ENCODE results near the gene TIMM29.

TIMM29 gene

DNA sequence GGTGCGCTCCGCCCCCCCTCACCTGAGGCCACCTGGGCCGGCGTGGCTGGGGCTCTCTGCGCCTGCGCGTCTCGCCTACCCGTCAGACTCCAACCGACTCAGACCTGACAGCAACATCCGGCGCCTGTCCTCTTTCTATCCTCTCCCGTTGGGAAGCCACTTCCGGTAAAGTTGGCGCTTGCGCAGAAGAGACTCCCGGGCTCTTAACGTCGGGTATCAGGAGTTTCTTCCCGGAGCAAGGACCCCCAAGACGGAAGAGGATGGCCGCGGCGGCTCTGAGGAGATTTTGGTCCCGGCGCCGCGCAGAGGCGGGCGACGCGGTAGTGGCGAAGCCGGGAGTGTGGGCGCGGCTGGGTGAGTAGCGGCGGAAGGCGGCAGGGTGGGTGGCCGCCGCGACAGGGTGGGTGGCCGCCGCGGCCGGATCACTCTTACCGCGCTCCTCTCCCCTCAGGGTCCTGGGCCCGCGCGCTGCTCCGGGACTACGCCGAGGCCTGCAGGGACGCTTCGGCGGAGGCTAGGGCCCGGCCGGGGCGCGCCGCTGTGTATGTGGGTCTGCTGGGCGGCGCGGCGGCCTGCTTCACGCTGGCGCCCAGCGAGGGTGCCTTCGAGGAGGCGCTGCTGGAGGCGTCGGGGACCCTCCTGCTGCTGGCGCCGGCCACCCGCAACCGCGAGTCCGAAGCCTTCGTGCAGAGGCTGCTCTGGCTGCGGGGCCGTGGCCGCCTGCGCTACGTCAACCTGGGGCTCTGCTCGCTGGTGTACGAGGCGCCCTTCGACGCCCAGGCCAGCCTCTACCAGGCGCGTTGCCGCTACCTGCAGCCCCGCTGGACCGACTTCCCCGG, at the start of gene TIMM29, which contains the start of gene YIPF2:
TIMM29 (plus strand) TSS at position 249 of the 839 bp plus-strand sequence; CDS start at position 261, 12 bp downstream.
YIPF2 (minus strand) TSS at position 77 of the 839 bp plus-strand sequence. CDS start 229 bp downstream, outside the sequence.
- peak; percentile 95 for DNase-seq (ENCODE audit: low spot score)

DNA sequence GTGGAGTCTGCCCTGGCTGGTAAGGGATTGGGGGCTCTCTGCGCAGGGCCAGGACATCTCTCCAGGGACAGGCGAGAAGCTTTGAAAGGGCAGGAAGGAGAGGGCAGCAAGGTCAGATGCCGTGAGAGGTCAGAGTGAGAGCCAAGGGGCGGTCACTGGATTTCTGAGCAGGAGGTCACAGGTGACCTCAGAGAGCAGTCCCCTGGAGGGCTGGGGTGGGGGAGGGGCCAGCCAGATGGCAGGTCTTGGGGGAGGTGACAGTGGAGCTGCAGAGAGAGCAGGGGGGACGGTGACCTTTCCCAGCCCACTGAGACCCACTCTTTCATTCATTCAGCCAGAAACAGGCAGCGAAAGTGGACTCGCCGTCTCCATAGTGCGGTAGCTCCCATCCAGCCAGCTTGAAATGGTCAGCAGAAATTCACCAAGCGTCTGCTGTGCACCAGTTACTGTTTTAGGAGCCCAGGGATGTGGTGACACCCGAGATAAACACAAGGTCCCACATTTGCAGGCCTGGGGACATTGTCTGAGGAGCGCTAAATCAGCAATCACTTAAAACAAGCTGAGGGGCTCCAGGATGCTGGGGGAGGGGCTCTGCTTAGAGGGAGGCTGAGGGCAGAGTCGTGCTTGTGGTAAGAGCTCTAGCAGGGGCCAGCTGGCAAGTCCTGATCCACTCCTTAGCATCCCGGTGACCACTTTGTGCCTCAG, 47.1 kb upstream of the TIMM29 start:
- no peak for DNase-seq (ENCODE audit: low spot score)

DNA sequence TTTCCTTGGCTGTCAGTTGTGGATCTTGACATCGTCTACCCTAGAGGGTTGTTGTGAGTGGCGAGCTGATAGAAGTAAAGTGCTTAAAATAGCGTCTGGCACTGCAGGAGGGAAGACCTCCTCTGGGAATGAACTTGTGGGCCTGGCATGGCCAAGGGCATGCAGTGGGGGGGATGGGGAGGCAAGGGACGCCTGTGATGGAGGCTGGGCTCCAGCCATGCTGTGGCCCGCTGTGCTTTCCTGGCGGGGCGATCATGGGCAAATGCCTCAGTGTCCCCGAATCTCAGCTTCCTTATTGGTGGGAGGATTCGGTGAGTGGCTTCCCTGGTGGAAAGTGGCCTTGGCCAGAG, 46.5 kb upstream of the TIMM29 start:
- DNase-seq (ENCODE audit: low spot score), result no peak

DNA sequence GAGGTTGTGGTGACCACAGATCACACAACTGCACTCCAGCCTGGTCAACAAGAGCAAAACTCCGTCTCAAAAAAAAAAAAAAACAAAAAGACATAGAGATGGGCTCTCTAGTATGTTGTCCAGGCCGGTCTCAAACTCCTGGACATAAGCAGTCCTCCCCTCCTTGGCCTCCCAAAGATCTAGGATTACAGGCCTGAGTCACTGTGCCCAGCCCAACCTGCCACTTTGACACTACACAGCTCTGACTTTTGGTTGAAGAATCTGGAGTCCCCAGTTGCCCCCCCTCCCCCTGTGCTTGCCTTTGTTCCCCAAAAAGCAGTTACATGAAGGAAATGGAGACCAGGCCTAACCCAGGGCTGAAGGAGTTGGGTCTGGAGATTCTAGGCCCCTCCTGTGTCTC, 44.3 kb upstream of the TIMM29 start:
- DNase-seq (ENCODE audit: low spot score), result no peak

DNA sequence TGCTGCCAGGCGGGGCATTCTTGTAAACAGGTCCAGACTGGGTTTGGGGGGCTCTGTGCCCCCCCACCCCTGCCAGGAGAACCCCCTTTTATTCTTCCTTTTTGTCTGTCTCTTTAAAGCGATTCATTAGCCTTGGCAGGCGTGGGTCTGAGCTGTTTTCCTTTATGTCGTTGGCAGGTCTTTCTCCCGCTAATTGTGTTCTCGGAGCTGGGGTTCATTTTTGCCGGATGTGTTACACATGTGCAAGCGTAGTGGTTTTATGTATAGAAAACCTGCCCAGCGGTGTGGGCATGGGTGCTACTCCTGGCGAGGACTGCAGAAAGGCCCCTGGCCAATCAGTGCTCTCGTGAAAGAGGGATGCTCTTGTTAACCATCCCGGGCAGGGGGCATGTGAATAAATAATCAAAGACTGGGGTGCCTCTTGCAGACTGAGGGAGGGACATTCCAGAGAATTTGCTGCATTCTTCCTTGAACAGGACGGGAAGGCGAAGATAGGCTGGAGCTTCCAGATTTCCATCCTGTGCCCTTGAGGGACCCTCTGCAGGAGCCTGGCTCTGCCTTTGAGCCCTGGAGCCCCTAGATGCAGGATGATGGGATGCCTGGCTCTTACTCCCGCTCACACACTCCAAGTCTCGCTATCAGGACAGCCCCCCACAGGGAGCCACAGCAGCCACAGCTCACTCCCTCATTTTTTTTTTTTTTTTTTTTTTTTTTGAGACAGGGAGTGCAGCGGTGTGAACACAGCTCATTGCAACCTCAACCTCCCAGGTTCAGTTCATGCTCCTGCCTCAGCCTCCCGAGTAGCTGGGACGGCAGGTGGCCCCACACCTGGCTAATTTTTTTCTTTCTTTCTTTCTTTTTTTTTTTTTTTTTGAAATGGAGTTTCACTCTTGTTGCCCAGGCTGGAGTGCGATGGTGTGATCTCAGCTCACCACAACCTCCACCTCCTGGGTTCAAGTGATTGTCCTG, 43.1 kb upstream of the TIMM29 start:
- DNase-seq (ENCODE audit: low spot score), result no peak

DNA sequence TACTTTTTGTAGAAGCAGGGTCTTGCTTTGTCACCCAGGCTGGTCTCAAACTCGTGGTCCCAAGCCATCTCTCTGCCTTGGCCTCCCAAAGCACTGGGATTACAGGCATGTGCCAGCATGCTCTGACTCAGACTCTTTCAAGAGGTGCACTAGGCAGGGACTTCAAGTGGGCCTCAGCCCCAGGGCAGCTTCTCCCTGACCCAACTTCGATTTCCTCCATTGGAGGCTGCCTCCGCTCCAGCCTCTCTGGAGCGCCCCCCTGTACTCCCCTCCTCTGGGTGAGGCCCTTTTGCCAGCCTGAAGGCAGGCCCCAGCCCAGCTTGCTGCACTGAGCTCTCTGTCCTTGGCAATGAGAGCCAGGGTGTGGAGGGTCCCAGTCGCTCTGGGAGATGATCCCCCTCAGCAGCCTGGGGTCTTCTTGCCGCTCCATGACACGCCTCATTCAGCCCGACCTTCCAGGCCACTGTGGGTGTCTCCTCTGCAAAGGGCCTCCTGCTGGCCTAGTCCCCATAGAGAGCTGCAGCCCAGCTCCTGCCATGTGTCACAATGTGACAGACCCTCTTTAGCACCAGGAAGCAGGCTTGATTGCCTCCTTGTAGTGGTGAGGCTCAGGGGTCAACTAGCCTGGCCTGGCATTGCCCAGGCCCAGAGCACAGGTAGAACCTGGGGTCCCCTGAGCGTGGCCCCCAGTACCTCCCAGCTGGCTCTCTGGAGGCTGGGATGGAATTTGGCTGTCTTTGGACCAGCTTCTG, 40.8 kb upstream of the TIMM29 start:
- no peak for DNase-seq (ENCODE audit: low spot score)

DNA sequence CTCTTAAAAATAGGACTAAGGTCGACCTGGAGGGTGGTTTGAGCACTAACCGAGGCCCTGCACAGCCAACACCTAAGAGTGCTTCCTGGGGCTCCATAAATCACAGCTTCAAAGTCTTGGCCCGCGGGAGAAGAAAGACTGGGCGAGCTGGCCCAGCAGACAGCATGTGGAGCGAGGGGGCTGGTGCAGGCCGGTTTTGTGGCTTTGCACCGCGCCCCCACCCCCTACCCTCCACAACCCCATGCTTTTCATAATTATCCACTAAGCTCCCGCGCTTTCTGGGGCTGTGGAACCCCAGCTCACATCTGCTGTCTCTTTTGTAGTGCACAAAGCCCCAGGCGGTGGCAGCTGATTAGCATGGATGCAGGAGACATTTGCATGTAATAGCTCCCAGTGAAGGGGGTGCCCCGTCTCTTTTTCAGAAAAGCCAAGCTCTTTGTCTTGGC, 40.2 kb upstream of the TIMM29 start:
- no peak for DNase-seq (ENCODE audit: low spot score)

DNA sequence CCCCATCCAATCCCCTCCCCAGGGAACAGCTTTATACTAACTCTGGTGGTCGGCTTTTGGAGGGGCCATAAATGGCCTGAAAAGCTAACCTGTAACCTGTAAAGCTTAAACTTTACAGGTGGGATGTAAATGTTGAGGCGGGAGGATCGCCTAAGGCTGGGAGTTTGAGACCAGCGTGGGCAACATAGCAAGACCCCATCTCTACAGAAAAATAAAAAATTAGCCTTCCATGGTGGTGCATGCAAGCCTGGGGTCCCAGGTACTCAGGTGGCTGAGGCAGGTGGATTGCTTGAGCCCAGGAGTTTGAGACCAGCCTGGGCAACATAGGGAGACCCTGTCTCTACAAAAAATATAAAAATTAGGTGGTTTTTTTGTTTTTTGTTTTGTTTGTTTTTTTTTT, 38.7 kb upstream of the TIMM29 start:
- no peak for DNase-seq (ENCODE audit: low spot score)

DNA sequence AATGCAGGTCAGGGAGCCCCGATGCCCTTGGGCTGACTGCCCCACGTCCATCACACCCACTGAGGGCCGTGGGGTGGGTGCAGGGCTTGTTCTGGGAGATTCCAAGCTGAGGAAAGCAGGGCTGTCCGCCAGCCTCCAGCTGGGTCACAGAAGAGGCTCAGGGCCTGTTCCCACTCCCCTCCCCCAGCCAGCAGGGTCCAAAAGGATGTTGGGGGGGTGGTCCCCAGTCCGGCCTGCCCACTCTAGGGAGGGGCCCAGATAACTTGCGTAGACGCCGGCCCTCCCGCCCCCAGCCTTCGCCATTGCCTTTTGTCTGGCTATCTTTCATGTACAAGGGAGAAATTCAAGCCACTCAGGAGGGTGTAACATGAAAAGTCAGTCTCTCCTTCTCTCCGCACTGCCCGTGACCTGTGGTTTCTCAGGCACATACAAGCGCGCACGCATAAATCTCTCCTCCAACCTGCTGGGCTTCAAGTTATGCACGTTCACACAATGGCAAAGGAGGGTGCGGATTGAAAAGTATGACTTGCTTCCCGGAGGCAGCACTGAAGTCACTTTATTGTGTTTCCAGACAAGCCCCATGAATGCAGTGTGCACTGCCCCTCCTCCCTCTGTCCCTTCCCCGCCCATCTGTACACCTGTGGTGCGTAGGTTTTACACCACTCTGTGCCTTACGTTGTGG, 37.1 kb upstream of the TIMM29 start:
- no peak for DNase-seq (ENCODE audit: low spot score)

DNA sequence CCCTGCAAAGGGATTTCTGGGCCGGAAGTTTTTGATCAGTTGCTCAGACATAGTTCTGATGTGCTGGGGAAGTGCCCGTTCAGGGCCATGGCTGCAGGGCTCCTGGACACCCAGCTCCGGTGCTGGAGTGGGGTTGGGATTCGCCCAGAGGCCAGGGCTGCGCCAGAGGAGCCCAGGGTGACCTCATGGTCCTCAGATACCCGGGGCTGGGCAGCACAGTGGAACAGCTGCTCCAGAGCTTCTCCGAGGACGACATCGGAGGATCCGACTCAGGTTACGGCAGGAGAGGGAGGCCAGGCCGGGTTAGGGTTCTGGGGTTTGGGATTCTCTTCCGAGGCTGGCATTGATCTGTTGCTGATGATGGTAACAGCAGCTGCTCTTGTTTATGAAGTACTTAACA, 36.4 kb upstream of the TIMM29 start:
- DNase-seq (ENCODE audit: low spot score), result no peak

DNA sequence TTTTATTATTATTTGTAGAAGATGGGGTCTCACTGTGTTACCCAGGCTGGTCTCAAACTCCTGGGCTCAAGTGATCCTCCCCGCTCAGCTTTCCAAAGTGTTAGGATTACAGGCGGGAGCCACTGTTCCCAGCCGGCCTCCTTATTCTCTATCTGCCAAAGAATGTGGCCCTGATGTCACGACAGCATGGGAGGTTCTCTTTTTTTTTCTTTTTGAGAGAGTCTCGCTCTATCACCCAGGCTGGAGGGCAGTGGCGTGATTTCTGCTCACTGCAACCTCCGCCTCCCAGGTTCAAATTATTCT, 33.7 kb upstream of the TIMM29 start:
- DNase-seq (ENCODE audit: low spot score), result no peak

DNA sequence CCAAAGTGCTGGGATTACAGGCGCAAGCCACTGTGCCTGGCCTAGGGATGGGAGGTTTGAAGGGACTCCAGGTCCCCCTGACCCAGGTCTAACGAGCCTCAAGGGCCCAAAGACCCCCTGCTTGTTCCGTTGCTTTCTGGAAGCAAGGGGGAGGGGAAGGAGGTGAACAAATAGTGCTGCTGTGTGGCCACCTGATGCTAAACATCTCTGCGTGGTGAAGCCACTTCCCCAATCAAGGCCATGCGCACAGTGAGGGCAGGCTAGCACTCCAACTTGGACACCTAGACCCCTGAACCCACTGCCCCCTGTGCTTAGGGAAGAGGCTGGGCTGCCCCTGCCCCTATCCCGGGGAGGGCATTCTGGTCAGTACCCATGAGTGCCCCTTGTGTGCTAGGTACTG, 33.2 kb upstream of the TIMM29 start:
- no peak for DNase-seq (ENCODE audit: low spot score)

DNA sequence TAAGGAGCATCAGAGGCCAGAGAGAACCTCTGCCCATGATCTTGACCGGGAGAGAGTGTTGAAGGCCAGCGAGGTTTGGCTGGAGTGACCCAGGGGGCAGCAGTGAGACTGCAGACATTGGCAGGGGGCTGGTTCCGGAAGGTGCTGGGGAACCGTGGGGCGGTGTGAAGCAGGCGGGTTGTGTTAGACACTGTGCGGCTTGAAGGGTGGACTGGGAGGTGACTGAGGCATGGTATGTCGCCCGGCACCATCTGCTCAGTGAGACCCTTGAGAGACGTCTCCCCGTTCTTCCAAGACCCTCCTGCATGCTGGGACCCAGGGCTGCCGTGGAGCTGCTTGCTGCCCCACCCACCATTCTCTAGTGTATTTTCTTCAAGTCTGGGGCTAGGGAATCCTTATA, 32.7 kb upstream of the TIMM29 start:
- DNase-seq (ENCODE audit: low spot score), result peak; percentile 30

DNA sequence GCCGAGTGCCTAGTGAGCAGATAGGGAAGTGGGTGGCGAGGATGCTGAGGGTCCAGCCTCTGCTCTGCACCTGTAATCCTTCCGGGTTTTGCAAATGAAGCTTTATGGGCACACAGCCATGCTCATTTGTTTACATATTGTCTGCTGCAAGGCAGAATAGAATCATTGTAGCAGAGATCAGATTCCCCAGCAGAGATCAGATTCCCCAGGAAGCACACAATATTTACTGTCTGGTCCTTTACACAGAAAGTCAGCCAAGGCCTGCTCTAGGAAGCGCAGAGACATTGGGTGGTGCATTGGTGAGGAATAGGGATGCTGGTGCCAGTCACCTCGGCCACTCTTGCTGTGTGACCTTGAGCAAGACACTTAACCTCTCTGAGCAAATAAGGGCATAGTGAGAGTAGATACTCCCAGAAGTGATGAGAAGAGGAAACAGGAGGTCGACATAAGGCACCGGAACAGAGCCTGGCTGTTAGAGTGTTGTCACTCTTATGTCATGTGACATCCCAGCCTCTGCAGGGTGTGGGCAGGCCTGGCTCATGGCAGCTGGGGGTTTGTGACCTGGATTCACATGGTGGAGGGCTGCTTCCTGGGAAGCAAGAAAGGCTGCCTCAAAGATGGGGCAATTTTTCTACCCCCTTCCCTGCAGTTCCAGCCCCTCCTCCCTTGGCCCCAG, 31.6 kb upstream of the TIMM29 start:
- DNase-seq (ENCODE audit: low spot score), result no peak

DNA sequence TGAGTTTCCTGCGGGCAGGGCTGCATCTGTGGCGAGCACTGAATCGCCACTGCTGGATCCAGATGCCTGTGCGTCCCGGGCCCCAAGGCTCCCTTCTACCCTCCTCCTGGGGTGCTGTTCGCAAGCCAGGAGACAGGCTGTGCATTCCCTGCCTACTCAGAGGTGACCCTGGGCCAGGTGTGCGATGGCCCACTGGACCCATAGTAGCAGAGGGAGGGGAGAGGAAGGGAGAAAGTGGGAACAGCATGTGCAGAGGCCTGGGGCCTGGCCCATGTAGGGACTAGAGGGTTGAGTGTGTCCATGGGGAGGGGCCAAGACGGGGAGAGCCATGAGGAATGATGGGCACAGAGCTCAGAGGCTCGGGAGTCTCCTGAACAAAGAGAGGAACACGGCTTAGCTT, 30.0 kb upstream of the TIMM29 start:
- DNase-seq (ENCODE audit: low spot score), result no peak

DNA sequence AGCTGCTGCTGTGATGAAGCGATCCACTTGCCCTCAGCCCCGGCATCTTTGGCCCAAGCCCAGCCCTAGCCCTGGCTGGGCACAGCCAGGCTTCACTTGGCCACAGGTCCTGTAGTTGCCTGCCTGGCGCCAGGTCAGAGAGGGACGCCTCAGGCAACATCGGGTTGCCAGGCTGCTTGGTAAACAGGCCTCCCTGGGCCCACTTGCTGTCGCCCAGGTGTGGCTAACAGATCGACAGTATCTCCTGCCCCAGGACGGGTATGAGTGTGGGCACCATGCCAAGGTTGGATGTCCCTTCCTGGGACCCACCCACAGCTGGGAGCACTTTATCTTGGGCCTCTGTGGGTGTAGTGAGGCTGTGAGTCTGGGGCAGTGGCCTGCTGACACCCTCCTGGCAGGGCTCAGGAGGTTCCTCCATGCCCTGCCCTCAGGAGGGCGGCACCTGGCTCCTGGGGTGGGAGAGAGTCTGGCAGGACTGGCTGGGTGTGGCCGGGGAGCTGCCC, 29.4 kb upstream of the TIMM29 start:
- no peak for DNase-seq (ENCODE audit: low spot score)

DNA sequence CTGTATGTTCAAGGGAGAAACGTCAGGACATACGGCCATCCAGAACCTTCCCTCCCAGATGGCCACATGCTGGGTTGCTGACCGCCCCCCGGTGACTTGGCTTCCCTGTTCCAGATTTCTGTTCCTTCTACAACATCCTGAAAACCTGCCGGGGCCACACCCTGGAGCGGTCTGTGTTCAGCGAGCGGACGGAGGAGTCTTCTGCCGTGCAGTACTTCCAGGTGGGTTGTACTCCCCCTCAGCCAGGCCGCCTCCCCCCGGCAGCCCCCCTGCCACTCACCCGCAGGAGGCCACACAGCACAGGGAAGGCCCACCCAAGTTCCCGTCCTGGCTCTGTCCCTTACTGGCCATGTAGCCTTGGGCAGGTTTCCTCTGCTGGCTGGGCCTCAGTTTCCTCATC, 20.7 kb upstream of the TIMM29 start:
- no peak for DNase-seq (ENCODE audit: low spot score)

DNA sequence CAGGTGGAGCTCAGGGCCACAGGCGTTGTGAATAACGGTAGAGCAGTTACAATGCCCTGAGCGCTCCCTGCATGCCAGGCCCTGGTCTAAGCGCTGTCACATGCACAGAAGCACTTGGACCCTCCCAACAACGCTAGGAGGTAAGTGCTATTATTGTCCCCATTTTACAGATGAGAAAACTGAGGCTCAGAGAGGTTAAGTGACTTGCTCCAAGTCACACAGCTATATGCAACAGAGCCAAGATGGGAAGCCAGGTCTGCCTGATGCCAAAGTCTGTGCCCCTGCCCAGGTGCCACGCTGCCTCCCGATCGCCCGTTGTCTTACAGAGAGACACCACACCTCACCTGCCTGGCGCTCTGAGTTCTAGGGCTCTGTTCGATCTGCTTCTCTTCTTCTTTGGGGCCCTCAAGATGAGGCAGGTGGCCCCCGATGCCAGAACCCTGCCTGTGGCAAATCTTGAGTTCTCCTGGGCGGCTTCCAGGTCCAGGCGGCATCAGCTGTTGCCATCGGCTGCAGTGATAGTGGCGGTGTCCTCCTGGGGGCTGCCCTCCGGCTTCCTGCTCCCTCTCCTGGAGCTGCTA, 20.1 kb upstream of the TIMM29 start:
- DNase-seq (ENCODE audit: low spot score), result no peak

DNA sequence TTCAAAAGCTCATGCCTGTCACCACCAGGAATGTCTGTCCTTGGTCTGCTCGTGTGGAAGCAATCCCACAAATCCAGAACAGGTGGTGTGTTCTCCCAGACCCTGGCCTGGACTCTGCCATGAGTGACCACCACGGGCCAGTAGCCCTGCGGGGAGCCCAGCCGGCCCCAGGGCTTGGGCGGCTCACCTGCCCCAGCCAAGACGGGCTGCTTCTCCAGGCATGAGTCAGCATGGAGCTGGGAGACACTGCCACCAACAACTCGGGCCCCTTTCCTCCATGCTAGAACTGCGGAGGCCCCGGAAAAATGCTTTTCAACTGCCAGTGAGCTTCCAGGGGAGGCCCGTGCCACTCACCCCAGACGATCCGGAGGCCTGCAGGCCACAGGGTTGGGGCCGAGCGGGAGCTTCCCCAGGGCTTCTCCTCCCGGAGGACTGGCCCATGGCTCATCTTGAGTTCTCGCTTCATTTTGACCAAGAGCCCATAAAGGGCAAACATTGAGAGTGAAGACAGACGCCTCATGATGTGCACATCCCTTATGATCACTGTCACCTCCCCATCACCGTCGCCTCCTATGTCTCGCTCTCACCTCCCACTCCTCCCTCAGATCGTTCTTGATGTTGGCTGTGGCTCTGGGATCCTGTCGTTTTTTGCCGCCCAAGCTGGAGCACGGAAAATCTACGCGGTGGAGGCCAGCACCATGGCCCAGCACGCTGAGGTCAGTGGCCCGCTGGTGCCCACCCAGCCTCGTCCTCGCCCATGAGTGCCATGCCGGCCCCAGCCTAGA, 16.8 kb upstream of the TIMM29 start:
- no peak for DNase-seq (ENCODE audit: low spot score)
